K562 (cell line): Measurements from ENCODE around the gene HAPSTR1. TPM values are rescaled to one million over a fixed set of nuclear protein-coding genes. Genes with fewer than 3 reads are reported as not detected.

Source experiments
- BHLHE40 ChIP-seq: IDR thresholded peaks from 2 replicates; pipeline ENCODE4 v1.6.1; 2011; ENCODE audit warnings: low read length, improper control_type of control experiment
- ETV1 ChIP-seq: fragments of 450-650 bp; conservative IDR thresholded peaks from 2 replicates; pipeline ENCODE4 v1.6.1; 2016; ENCODE audit warnings: missing genetic modification characterization, control low read depth, low read depth, missing compliant biosample characterization
- FOSL1 ChIP-seq: fragments of 200-800 bp; sonication (Bioruptor generic); conservative IDR thresholded peaks from 2 replicates; pipeline ENCODE4 v1.6.1; 2016; ENCODE audit warnings: missing genetic modification characterization, missing compliant biosample characterization
- FOXM1 ChIP-seq, 2 experiments: fragments of 450-650 bp in 1 of 2; sonication (generic) in 1 of 2; formaldehyde crosslinking in 1 of 2; IDR thresholded peaks; 2 replicates each; pipeline versions ENCODE4 v1.6.1 to v1.9.0; 2017 to 2022; ENCODE audit warnings: low read depth in 2 of 2, mild to moderate bottlenecking in 2 of 2, missing genetic modification reagents in 1 of 2, moderate library complexity in 1 of 2
- GATAD2B ChIP-seq: fragments of 450-650 bp; IDR thresholded peaks from 2 replicates; pipeline ENCODE4 v1.6.1; 2017; ENCODE audit warnings: mild to moderate bottlenecking, borderline replicate concordance
- GTF2A2 ChIP-seq: IDR thresholded peaks from 2 replicates; pipeline ENCODE4 v1.6.1; 2016; ENCODE audit warnings: mild to moderate bottlenecking, missing genetic modification characterization, missing compliant biosample characterization
- HDGF ChIP-seq: fragments of 450-650 bp; IDR thresholded peaks from 2 replicates; pipeline ENCODE4 v1.6.1; 2016
- HMGN3 ChIP-seq: IDR thresholded peaks from 2 replicates; pipeline ENCODE4 v1.6.1; 2011; ENCODE audit warnings: borderline replicate concordance, low read depth, mild to moderate bottlenecking, mixed read lengths, low read length; ENCODE audit not compliant: insufficient read length; ENCODE audit errors: extremely low read depth
- JUND ChIP-seq, 2 experiments: IDR thresholded peaks; 2 replicates in 1 of 2; 3 replicates in 1 of 2; pipeline ENCODE4 v1.6.1; 2011; ENCODE audit warnings: borderline replicate concordance in 2 of 2, low read depth in 2 of 2, low read length in 2 of 2, improper control_type of control experiment in 1 of 2, missing biosample characterization in 1 of 2, missing genetic modification characterization in 1 of 2, missing genetic modification reagents in 1 of 2
- LARP7 ChIP-seq: fragments of 450-650 bp; IDR thresholded peaks from 2 replicates; pipeline ENCODE4 v1.6.1; 2016
- MCM5 ChIP-seq: fragments of 450-650 bp; IDR thresholded peaks from 2 replicates; pipeline ENCODE4 v1.6.1; 2016; ENCODE audit warnings: low read depth
- MTA2 ChIP-seq: fragments of 450-650 bp; IDR thresholded peaks from 2 replicates; pipeline ENCODE4 v1.6.1; 2016; ENCODE audit warnings: low read depth
- RHOXF2B ChIP-seq: fragments of 250-450 bp; sonication (Bioruptor Pico); conservative IDR thresholded peaks from 2 replicates; pipeline ENCODE4 v1.5.1; 2021
- SMAD4 ChIP-seq: fragments of 250-450 bp; sonication (Bioruptor Pico); conservative IDR thresholded peaks from 2 replicates; pipeline ENCODE4 v1.8.0; 2021; ENCODE audit warnings: inconsistent platforms, mild to moderate bottlenecking, moderate library complexity
- SOX6 ChIP-seq: fragments of 450-650 bp; IDR thresholded peaks from 2 replicates; pipeline ENCODE4 v1.6.1; 2014; ENCODE audit warnings: mild to moderate bottlenecking
- SPI1 ChIP-seq: IDR thresholded peaks from 2 replicates; pipeline ENCODE4 v1.6.1; 2011; ENCODE audit warnings: low read depth, low read length, control low read depth, borderline replicate concordance
- SRSF3 ChIP-seq: fragments of 200-400 bp; formaldehyde crosslinking; IDR thresholded peaks from 2 replicates; pipeline ENCODE4 v1.6.1; 2016; ENCODE audit warnings: mild to moderate bottlenecking, low read length, moderate library complexity; ENCODE audit not compliant: insufficient read depth
- ZNF561 ChIP-seq: fragments of 450-650 bp; formaldehyde crosslinking; conservative IDR thresholded peaks from 2 replicates; pipeline ENCODE4 v1.4.0; 2020; ENCODE audit warnings: mild to moderate bottlenecking, moderate library complexity
- ZNF75A ChIP-seq: fragments of 450-650 bp; formaldehyde crosslinking; IDR thresholded peaks from 2 replicates; pipeline ENCODE4 v1.4.0; 2020; ENCODE audit warnings: mild to moderate bottlenecking
- ZNF79 ChIP-seq: fragments of 250-450 bp; sonication (Bioruptor Pico); IDR thresholded peaks from 2 replicates; pipeline ENCODE4 v1.4.0; 2020; ENCODE audit warnings: low read depth, mild to moderate bottlenecking, moderate library complexity
- polyA plus RNA-seq, 8 experiments: library from polyadenylated mRNA; depleted of rRNA in 4 of 8; stranded (reverse) in 5 of 8; unstranded in 3 of 8; fragments of >200 nt; fragmentation: Nextera tagmentation in 2 of 8; fragmentation: Illumina TruSeq in 1 of 8; extraction: Ambion mirVana in 2 of 8; extraction: Trizol in 1 of 8; gene quantifications; 2 replicates each; pipeline versions ENCODE4 v1.2.1 to v1.2.3, GENCODE V29; 2011 to 2014; ENCODE audit warnings: inconsistent platforms in 1 of 8, missing spikeins in 1 of 8
- total RNA-seq, 7 experiments: library from RNA; depleted of rRNA in 6 of 7; stranded (reverse); fragments of >200 nt in 6 of 7; fragmentation: Illumina TruSeq in 2 of 7; extraction: Trizol in 2 of 7; gene quantifications; 2 replicates each; pipeline versions ENCODE4 v1.2.1 to v1.2.3, GENCODE V29; 2011 to 2021; ENCODE audit warnings: low replicate concordance in 1 of 7
- TF ChIP-seq, protein P1 (sequence below): sonication (generic); formaldehyde crosslinking; IDR thresholded peaks from 2 replicates; pipeline ENCODE4 v1.8.0; 2022; ENCODE audit warnings: mild to moderate bottlenecking, missing genetic modification reagents
- TF ChIP-seq, protein P2 (sequence below): sonication (generic); formaldehyde crosslinking; IDR thresholded peaks from 2 replicates; pipeline ENCODE4 v1.8.1; 2023; ENCODE audit warnings: mild to moderate bottlenecking, missing genetic modification reagents
- TF ChIP-seq, protein P3 (sequence below): sonication (generic); IDR thresholded peaks from 2 replicates; pipeline ENCODE4 v1.6.1; 2016
- TF ChIP-seq, protein P4 (sequence below): sonication (generic); formaldehyde crosslinking; IDR thresholded peaks from 2 replicates; pipeline ENCODE4 v1.8.0; 2023; ENCODE audit warnings: mild to moderate bottlenecking, missing genetic modification reagents

The HAPSTR1 gene
- total and polyA plus RNA-seq, 9 of the 15 experiments (the other 6 are each of a cell fraction or from before 2014, with no cell fraction given), result 10.8 to 67.9 (median 36.5) TPM

DNA sequence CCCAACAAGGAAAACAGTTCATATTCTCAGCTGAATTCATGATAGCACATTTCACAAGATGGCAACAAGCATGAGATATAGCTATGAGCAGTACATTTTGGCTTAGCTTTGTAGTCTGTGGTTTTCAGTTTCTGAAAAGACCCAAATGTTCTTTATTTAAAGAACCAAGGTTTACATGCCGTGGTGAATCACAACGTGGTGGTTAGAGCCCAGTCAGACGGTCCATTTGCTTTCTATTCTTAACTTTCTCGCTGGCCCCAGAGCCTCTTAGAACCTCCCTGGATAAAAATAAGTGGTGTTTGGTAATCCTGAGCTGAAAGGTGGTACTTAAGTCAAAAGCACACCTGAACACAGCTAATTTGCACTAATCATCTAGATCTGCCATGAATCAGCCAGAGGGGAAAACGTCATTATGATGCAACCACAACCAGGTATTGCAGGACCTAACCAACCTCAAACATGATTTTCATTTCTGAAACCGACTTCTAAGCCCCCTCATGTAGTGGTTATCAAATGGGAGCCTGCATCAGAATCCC lies 18.6 kb upstream of the HAPSTR1 start (continued):
- TF ChIP-seq SMAD4, result peak; percentile 59; the same call in 1 of the 2 replicates
- TF ChIP-seq SPI1, result no peak
- TF ChIP-seq HDGF, result no peak
- no peak for TF ChIP-seq SRSF3
- TF ChIP-seq, protein P1, sequence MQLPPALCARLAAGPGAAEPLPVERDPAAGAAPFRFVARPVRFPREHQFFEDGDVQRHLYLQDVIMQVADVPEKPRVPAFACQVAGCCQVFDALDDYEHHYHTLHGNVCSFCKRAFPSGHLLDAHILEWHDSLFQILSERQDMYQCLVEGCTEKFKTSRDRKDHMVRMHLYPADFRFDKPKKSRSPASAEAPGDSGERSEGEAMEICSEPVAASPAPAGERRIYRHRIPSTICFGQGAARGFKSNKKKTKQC (CRISPR knock-in tag), result no peak
- no peak for TF ChIP-seq GTF2A2 (tag)
- no peak for TF ChIP-seq ZNF75A
- no peak for TF ChIP-seq ETV1
- TF ChIP-seq FOXM1 (IDR thresholded peaks at IDR 0.05; ENCODE audit: low read depth), result no peak
- TF ChIP-seq FOXM1 (CRISPR knock-in tag; IDR thresholded peaks at IDR 0.05; ENCODE audit: low read depth), result no peak
- no peak for TF ChIP-seq MTA2
- no peak for TF ChIP-seq MCM5
- no peak for TF ChIP-seq GATAD2B
- no peak for TF ChIP-seq LARP7
- TF ChIP-seq, protein P2, sequence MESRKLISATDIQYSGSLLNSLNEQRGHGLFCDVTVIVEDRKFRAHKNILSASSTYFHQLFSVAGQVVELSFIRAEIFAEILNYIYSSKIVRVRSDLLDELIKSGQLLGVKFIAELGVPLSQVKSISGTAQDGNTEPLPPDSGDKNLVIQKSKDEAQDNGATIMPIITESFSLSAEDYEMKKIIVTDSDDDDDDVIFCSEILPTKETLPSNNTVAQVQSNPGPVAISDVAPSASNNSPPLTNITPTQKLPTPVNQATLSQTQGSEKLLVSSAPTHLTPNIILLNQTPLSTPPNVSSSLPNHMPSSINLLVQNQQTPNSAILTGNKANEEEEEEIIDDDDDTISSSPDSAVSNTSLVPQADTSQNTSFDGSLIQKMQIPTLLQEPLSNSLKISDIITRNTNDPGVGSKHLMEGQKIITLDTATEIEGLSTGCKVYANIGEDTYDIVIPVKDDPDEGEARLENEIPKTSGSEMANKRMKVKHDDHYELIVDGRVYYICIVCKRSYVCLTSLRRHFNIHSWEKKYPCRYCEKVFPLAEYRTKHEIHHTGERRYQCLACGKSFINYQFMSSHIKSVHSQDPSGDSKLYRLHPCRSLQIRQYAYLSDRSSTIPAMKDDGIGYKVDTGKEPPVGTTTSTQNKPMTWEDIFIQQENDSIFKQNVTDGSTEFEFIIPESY (CRISPR knock-in tag), result no peak; the same call in 1 of the 2 replicates
- TF ChIP-seq JUND (IDR thresholded peaks at IDR 0.05; ENCODE audit: borderline replicate concordance, low read depth, low read length), result peak; percentile 88
- TF ChIP-seq JUND (tag; IDR thresholded peaks at IDR 0.05; ENCODE audit: borderline replicate concordance, low read depth, low read length), result peak; percentile 71; the same call in 1 of the 3 replicates
- no peak for TF ChIP-seq HMGN3
- no peak for TF ChIP-seq ZNF79
- TF ChIP-seq BHLHE40, result no peak
- TF ChIP-seq RHOXF2B (CRISPR knock-in tag), result no peak
- TF ChIP-seq, protein P3, sequence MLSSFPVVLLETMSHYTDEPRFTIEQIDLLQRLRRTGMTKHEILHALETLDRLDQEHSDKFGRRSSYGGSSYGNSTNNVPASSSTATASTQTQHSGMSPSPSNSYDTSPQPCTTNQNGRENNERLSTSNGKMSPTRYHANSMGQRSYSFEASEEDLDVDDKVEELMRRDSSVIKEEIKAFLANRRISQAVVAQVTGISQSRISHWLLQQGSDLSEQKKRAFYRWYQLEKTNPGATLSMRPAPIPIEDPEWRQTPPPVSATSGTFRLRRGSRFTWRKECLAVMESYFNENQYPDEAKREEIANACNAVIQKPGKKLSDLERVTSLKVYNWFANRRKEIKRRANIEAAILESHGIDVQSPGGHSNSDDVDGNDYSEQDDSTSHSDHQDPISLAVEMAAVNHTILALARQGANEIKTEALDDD, result no peak
- TF ChIP-seq FOSL1 (tag), result peak; percentile 65
- no peak for TF ChIP-seq ZNF561 (CRISPR knock-in tag)
- TF ChIP-seq SOX6, result 0 out of 2 replicates have a peak, but pooled peaks have one; percentile 29
- TF ChIP-seq, protein P4, sequence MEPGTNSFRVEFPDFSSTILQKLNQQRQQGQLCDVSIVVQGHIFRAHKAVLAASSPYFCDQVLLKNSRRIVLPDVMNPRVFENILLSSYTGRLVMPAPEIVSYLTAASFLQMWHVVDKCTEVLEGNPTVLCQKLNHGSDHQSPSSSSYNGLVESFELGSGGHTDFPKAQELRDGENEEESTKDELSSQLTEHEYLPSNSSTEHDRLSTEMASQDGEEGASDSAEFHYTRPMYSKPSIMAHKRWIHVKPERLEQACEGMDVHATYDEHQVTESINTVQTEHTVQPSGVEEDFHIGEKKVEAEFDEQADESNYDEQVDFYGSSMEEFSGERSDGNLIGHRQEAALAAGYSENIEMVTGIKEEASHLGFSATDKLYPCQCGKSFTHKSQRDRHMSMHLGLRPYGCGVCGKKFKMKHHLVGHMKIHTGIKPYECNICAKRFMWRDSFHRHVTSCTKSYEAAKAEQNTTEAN (CRISPR knock-in tag), result no peak
